SK-N-MC (cell line): Measurements from ENCODE around the gene AKT3.

ENCODE experiments used
- EZH2 ChIP-seq: fragments of 200-600 bp; sonication (generic); IDR thresholded peaks from one replicate; pipeline ENCODE4 v1.6.1; 2017; ENCODE audit warnings: antibody characterized with exemption
- POLR2AphosphoS5 ChIP-seq: IDR thresholded peaks from 2 replicates; pipeline ENCODE4 v1.6.1; 2012; ENCODE audit warnings: mild to moderate bottlenecking, low read depth, low read length, borderline replicate concordance

DNA sequence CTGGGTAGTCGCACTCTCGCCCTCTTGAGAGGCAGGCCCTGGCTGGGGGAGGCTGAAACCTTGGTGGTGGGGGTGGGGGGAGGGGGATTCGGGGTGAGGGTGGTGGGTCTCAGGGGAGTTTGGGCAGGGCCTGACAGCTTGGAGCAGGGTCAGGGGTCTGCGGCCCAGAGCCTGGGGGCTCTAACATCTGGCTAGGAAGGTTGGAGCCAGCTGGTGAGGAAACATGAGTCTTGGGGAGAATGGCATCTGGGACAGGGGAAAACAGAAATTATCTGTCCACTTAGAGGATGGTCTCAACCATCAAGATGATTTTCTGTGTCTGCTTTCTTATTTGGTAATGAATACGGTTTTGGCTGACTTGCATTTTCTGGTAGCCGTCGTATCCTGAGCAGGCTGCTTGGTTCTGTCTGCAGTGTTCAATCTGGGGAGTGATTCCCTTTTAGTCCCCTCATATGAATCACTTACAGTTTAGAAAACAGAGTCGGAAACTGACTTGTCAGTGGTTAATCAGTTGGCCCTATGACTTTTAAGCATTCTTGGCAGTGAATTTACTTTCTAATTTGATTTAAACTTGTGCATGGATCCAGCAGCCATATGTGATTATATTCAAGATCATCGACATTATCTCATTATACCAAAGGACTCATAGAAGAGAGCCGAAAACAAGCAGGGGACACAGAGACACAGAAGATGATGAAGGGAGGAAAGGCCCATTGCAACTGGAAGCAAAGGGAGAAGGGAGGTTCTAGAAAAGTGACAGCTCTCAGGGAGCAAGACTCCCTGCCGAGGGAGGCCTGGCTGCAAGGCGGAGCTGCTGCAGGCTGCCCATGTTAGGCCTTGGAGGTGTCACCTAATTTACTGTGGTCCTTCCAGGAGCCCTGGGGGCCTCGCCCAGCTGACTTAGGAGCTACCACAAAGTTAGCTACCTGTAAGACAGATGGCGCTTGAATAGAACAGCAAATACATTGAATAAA lies 356.6 kb downstream of the AKT3 start:
- TF ChIP-seq EZH2 (no peak), POLR2AphosphoS5 (no peak)
